Transverse colon (tissue), 4 donors: ENCODE data around the gene MMRN2.

ENCODE experiments used
- POLR2A ChIP-seq: fragments of 450-650 bp; IDR thresholded peaks from one replicate; pipeline ENCODE4 v1.6.1; 2016; ENCODE audit warnings: antibody characterized with exemption, mild to moderate bottlenecking, moderate library complexity
- POLR2AphosphoS5 ChIP-seq, 3 donors: sonication (generic); formaldehyde crosslinking; IDR thresholded peaks; one replicate each; pipeline ENCODE4 v1.6.1; 2016; ENCODE audit warnings: antibody characterized with exemption in 3 of 3
- TF ChIP-seq, protein P1 (sequence below), 5 experiments: fragments of 200-600 bp in 3 of 5; fragments of 450-650 bp in 2 of 5; sonication (generic) in 3 of 5; IDR thresholded peaks; 1 replicate in 2 of 5; 2 replicates in 3 of 5; pipeline ENCODE4 v1.5.1; 2016 to 2017; ENCODE audit warnings: antibody characterized with exemption in 5 of 5, inconsistent platforms in 3 of 5, mild to moderate bottlenecking in 2 of 5, moderate library complexity in 1 of 5

DNA sequence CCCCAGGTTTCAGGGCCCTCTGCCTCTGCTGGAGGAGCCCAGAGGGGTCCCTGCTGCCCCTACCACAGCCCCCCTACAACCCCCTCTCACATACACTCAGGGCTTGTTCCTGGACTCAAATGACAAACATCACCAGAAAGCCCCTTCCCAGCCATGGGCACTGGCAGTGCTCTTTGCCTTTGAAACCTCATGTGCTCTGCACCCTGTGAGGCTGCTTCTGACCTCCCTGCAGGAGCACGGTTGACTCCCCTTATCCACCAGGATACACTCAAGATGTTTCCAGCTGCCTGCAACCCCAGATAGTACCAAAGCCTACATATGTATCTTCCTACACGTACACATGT, 7.4 kb upstream of the MMRN2 start:
- TF ChIP-seq, protein P1, sequence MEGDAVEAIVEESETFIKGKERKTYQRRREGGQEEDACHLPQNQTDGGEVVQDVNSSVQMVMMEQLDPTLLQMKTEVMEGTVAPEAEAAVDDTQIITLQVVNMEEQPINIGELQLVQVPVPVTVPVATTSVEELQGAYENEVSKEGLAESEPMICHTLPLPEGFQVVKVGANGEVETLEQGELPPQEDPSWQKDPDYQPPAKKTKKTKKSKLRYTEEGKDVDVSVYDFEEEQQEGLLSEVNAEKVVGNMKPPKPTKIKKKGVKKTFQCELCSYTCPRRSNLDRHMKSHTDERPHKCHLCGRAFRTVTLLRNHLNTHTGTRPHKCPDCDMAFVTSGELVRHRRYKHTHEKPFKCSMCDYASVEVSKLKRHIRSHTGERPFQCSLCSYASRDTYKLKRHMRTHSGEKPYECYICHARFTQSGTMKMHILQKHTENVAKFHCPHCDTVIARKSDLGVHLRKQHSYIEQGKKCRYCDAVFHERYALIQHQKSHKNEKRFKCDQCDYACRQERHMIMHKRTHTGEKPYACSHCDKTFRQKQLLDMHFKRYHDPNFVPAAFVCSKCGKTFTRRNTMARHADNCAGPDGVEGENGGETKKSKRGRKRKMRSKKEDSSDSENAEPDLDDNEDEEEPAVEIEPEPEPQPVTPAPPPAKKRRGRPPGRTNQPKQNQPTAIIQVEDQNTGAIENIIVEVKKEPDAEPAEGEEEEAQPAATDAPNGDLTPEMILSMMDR (IDR thresholded peaks at IDR 0.05), result no peak
- TF ChIP-seq POLR2A, result no peak
- no peak for TF ChIP-seq POLR2AphosphoS5 (IDR thresholded peaks at IDR 0.05)
